SK-MEL-5 (cell line): Measurements from ENCODE around the gene GTF2B. TPM values are rescaled to one million over a fixed set of nuclear protein-coding genes. Genes with fewer than 3 reads are reported as not detected.
"Not testable (repeated sequence)": the region's sequence is repeated elsewhere in the genome, so short reads cannot be mapped to it uniquely, and the experiment has no call there.

Experiments used
- DNase-seq: peaks from one replicate; pipeline ENCODE4 v3.0.0-alpha.2; 2016; ENCODE audit warnings: low read depth, low spot score
- in situ Hi-C: cut with HindIII; loops from 2 replicates; pipeline ENCODE4 v1.10.0; 2016; ENCODE audit warnings: low sequenced_read_pairs, high pct_unique_total_duplicates, low pct_unique_long_range_greater_than_20kb
- polyA plus RNA-seq, 2 experiments: library from polyadenylated mRNA; depleted of rRNA; stranded (reverse); fragments of >200 nt; gene quantifications; 2 replicates each; pipeline ENCODE4 v1.2.3, GENCODE V29; 2015
- total RNA-seq: library from RNA; depleted of rRNA; stranded (reverse); fragments of >200 nt; shearing (Covaris generic); gene quantifications from 2 replicates; pipeline ENCODE4 v1.2.3, GENCODE V29; 2014; rRNA removed

Gene GTF2B, protein sequence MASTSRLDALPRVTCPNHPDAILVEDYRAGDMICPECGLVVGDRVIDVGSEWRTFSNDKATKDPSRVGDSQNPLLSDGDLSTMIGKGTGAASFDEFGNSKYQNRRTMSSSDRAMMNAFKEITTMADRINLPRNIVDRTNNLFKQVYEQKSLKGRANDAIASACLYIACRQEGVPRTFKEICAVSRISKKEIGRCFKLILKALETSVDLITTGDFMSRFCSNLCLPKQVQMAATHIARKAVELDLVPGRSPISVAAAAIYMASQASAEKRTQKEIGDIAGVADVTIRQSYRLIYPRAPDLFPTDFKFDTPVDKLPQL
- total RNA-seq = 76.4 and 78.1 TPM in 2 replicates
- polyA plus RNA-seq (2015; cell fraction: cytosol; rRNA removed) = 33.1 and 34.8 TPM in 2 replicates
- 22.1 and 28.8 TPM in 2 replicates for polyA plus RNA-seq (2015; cell fraction: nucleus; rRNA removed)

DNA sequence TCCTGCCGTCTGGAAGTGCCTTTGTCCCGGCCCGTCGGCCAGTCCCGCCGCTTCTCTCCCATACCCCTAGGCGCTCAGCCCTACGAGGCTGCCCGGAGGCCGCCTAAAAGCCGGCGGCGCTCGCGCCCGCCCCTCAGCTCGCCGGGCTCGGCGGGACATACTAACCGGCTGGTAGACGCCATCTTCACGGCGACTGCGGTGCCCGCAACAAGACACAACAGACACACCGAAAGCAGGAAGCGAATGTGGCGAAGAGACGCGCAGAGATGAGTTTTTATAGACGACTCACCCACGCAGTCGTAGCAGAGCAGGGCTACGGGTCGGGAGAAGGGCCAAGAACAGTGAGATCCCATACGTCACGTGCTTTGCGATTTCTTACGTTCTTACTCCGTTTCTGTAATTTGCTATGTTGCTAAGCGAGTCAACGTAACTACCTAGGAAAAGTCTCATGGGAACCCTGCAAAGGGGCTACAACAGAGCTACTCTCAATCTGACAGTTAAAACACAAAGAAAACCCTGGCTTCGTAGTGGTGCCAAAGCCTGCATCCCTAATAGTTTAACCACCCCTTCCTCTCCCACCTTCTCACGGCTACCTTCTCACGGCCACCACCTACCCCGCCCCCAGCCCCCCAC lies at the start of gene GTF2B:
Gene GTF2B, minus strand, starts transcription at position 250 of the 633 bp plus-strand sequence. Its CDS starts 68 bp downstream, at position 182.
- in situ Hi-C loops = no loop called here
- DNase-seq = peak; percentile 94

DNA sequence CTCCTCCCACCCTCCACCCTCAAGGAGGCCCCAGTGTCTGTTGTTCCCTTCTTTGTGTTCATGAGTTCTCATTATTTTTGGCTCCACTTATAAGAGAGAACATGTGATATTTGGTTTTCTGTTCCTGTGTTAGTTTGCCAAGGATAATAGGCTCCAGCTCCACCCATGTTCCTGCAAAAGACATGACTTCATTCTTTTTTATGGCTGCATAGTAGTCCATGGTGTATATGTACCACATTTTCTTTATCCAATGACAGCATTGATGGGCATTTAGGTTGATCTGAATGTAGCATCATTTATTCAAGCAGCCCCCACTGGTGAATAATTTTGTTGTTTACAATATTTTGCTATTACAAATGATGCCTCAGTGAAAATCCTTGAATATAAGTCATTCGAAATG lies 47.2 kb upstream of the GTF2B start:
- in situ Hi-C loops, DNase-seq: not testable (repeated sequence)

DNA sequence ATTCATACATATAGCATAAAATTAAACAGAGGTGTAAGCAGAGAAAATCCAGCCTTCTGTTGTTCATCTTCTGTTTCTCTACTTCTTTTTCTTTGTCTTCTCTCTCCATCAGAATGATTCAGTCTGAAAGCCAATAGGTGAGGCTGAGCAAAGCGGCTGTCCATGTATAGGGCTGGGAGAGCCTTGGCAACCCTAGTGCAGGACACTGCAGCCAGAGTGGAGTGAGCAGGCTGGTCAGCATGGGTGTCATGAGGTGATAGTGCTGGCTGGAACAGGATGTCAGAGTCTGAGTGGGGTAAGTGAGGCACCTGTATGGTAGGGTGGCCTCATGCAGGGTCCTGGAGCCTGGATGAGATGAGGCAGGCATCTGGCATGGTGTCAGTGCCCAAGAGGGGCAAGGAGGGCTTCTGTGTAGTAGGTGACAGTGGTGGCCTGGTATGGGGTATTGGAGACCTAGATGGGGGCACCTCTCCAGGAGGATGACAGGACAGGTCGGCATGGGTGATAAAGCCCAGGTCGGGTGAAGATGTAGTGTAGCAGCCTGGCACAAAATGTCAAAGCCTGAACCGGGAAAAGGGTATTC lies 45.5 kb upstream of the GTF2B start:
- no peak for DNase-seq

DNA sequence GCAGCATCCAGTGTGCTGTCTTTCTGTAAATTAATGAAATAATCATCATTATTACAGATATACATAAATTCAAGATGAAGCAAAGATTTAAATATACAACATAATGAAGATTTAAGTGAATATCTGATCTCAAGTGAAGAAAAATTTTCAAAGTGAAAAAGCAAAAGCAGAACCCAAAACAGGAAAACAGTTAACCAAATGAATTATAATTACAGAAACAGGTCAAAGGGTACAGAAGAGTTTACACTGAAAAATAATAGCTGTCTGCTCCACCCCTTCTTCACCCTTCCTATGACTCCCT lies 44.8 kb upstream of the GTF2B start:
- in situ Hi-C loops = no loop called here
- DNase-seq = no peak

More for the DNA sequence above, 45.5 kb upstream of the GTF2B start:
- in situ Hi-C loops = no loop called here

DNA sequence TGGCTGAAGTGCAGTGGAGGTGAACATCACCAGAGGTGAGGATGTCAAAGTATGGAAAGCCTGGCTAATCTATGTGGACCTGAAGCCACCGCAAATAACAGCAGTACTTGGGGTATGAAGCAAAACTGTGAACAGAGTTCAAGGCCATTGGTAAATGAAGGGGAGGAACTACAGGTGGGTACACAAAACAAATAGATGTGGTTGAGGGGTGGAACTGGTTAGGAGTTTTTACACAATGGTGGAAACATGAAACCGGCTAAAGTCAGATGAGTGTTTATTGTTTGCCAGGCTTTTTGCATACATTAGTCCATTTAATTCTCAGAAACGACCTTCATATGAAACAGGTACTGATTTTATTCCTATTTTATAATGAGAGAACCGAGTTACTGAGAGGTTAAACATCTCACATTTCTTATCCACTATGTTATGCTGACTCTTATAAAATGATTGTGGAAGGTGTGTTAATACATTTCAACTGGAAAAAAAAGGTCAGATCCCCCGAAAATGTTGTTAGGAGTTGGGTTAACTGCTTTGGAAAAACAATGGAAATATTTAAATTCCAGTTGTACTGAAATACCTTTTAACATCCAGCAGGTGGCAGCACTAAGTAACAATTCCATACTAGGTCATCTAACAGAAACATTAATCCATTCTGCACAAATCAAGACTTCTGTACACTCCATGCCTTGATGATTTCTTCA lies 44.3 kb upstream of the GTF2B start:
- DNase-seq = peak; percentile 51
- in situ Hi-C loops = no loop called here

- in situ Hi-C loops, DNase-seq: not testable (repeated sequence)
Observed at GRCh38 chr1:88930176-88930575, 38.8 kb upstream of the GTF2B start.

DNA sequence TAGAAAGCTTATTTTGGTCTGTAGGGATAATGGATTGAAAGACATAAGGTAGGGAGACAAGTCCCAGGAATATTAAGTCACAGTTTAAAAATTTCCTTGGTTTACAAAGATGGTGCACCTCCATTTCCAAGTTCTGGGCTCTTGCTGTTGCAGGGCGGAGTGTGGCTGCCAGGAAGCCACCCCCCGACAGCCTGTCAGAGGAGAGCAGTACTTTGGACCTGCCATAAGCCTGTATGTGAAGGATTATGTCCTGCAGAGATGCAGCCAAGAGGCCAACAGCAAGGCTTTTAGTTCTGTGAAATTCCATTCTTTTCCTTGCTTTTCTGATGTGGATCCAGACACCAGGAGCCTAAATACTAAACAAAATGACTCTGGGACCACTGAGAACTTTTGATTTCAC lies 31.9 kb upstream of the GTF2B start:
- in situ Hi-C loops = no loop called here
- DNase-seq = no peak

DNA sequence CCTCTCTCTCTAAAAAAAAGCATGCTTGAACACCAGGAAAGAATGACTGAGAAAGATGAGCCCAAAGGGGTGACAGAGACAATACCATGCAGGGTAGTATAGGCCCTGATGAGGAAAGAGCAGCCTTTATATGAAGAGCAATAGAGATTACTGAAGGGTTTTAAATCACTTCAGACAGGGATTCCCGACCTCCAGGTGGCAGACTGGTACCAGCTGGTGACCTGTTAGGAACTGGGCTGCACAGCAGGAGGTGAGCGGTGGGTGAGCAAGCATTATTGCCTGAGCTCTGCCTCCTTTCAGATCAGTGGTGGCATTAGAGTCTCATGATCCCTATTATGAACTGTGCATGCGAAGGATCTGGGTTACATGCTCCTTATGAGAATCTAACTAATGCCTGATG lies 30.8 kb upstream of the GTF2B start:
- in situ Hi-C loops = no loop called here
- no peak for DNase-seq

- DNase-seq = no peak
- in situ Hi-C loops = no loop called here
Observed at GRCh38 chr1:88920845-88921244, 29.5 kb upstream of the GTF2B start.

GRCh38 chr1:88917321-88918025 lies 26.1 kb upstream of the GTF2B start:
- in situ Hi-C loops = no loop called here
- no peak for DNase-seq

- in situ Hi-C loops = no loop called here
- no peak for DNase-seq
Observed at GRCh38 chr1:88916883-88917282, 25.5 kb upstream of the GTF2B start.

- DNase-seq, in situ Hi-C loops: not testable (repeated sequence)
Observed at GRCh38 chr1:88911800-88912199, 20.4 kb upstream of the GTF2B start.

DNA sequence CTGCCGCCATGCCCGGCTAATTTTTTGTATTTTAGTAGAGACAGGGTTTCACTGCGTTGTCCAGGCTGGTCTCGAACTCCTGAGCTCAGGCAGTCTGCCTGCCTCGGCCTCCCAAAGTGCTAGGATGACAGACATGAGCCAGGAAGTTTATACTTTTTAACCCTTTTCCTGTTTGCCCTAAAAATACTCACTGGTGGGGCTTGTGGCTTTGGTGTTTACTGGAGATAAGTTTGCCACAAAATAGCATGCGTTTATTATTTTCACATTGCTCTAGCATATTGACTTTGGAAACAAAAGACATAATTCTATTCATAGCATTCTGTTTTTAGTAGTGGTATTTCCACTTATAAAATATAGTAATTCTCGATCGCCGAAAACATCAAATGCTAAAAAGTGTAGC lies 19.8 kb upstream of the GTF2B start:
- DNase-seq = no peak
- in situ Hi-C loops = no loop called here

- DNase-seq = no peak
- in situ Hi-C loops = no loop called here
Observed at GRCh38 chr1:88910401-88910800, 19.0 kb upstream of the GTF2B start.

DNA sequence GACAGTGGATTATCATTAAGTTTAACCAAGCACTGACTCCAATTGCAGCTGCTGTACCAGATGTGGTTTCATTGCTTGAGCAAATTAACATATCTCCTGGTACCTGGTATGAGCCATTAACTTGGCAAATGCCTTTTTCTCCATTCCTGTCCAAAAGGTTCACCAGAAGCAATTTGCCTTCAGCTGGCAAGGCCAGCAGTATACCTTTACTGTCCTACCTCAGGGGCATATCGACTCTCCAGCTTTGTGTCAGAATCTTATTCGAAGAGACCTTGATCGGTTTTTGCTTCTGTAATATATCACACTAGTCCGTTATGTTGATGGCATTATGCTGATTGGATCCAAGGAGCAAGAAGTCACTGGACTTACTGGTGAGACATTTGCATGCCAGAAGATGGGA lies 9.5 kb upstream of the GTF2B start:
- no peak for DNase-seq
- in situ Hi-C loops = no loop called here

GRCh38 chr1:88897070-88897730 lies 5.8 kb upstream of the GTF2B start:
- peak; percentile 51 for DNase-seq
- in situ Hi-C loops = no loop called here

DNA sequence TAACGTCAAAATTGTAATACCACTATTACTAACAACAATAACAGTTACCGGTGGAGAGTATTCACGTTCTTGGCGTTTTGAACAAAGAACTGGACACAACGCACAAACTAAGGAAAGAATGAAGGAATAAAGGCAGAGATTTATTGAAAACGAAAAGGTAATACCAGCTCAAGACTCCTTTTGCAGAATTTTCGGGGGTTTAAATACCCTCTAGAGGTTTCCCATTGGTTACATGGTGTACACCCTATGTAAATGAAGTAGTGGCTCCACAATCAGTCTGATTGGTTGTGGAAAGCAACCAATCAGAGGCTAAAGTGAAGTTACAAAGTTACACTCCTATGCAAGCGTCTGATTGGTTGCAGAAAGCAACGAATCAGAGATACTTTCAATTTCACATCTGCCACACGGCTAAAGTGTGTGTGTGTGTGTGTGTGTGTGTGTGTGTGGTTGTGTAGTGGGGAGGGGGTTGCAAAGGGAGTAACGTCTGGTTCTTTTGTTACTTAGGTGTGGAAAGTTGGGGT lies 1.1 kb upstream of the GTF2B start:
- peak; percentile 84 for DNase-seq
- in situ Hi-C loops = no loop called here
